NCI-H2171 (cell line): ENCODE data around the gene AGMAT.
"Not testable (repeated sequence)": the region's sequence is repeated elsewhere in the genome, so short reads cannot be mapped to it uniquely, and the experiment has no call there.

Source experiments
- DNase-seq: peaks from one replicate; lab custom pipeline; 2025; lab: John Stamatoyannopoulos, UW

AGMAT gene

GRCh38 chr1:15610167-15610566, 25.3 kb upstream of the AGMAT start:
- no peak for DNase-seq

DNA sequence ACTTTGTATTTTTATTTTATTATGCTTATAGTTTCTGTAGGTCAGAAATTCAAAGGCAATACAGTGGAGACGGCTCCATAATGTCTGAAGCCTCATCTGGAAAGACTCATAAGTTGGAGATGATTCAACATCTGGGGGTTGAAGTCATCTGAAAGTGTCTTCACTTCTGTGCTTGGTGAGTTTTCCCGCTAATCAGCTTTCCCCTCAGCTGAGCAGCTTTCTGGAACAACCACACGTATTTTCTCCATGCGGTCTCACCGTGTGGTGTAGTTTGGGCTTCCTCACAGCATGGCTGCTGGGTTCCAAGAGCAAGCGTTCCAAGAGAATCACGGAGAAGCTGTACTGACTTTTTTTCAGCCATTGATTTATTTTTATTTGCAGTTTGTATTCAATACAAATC, 24.8 kb upstream of the AGMAT start:
- no peak for DNase-seq

GRCh38 chr1:15605398-15606383, 20.8 kb upstream of the AGMAT start:
- DNase-seq, result no peak

GRCh38 chr1:15604400-15604799, 19.5 kb upstream of the AGMAT start:
- DNase-seq, result not testable (repeated sequence)

GRCh38 chr1:15603966-15604282, 19.1 kb upstream of the AGMAT start:
- DNase-seq, result not testable (repeated sequence)

- peak; percentile 98 for DNase-seq
These were observed 18.5 kb upstream of the AGMAT start for GRCh38 chr1:15603050-15603965.

GRCh38 chr1:15598436-15598835, 13.6 kb upstream of the AGMAT start:
- DNase-seq, result no peak

- no peak for DNase-seq
These were observed 11.2 kb upstream of the AGMAT start for GRCh38 chr1:15595809-15596617.

GRCh38 chr1:15592285-15592684, 7.4 kb upstream of the AGMAT start:
- DNase-seq, result peak; percentile 28

GRCh38 chr1:15583016-15583706, 1.7 kb downstream of the AGMAT start:
- DNase-seq, result no peak

DNA sequence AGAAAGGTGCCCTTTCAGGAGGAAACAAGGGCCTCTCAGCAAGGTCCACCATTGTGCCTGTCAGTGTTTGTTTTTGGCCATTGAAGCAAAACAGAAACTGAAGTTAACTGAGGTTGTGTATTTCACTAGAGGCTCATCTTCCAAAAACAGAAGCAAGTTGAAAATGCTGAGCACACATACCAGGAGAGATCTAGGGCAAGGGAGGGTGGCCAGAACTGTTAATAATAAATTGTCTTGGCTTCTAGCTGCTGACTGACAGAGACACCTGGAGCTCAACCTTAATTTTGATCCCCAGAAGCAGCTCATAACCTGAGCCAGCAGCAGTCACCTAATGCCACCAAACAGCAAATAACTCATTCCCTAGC, 5.2 kb downstream of the AGMAT start:
- no peak for DNase-seq

GRCh38 chr1:15578921-15579682, 5.7 kb downstream of the AGMAT start:
- no peak for DNase-seq

DNA sequence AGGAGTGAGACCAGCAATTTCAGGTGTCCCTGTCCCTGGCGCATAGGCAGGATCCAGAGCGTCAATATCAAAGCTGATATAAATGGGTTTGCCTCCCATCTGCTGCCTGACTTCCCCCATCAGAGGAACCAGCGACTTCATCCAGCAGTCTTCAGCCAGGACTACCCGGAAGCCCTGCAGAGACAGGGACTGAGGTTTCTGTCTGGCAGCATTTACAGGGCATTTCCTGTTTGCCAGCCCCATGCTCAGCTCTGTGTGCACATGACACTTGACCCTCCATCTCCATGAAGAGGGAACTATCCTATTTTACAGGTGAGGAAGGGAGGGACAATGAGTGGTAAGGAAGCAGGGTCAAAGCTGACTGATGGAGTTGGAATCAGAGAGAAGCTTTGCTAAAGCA, 7.2 kb downstream of the AGMAT start:
- no peak for DNase-seq

- DNase-seq, result no peak
These were observed 9.2 kb downstream of the AGMAT start for GRCh38 chr1:15575549-15576150.

- no peak for DNase-seq
These were observed 10.1 kb downstream of the AGMAT start for GRCh38 chr1:15574741-15575140.

- no peak for DNase-seq
These were observed 11.4 kb downstream of the AGMAT start for GRCh38 chr1:15573477-15573876.

- DNase-seq, result no peak
These were observed 13.6 kb downstream of the AGMAT start for GRCh38 chr1:15571266-15571665.

- DNase-seq, result no peak
These were observed 14.0 kb downstream of the AGMAT start for GRCh38 chr1:15570861-15571260.

DNA sequence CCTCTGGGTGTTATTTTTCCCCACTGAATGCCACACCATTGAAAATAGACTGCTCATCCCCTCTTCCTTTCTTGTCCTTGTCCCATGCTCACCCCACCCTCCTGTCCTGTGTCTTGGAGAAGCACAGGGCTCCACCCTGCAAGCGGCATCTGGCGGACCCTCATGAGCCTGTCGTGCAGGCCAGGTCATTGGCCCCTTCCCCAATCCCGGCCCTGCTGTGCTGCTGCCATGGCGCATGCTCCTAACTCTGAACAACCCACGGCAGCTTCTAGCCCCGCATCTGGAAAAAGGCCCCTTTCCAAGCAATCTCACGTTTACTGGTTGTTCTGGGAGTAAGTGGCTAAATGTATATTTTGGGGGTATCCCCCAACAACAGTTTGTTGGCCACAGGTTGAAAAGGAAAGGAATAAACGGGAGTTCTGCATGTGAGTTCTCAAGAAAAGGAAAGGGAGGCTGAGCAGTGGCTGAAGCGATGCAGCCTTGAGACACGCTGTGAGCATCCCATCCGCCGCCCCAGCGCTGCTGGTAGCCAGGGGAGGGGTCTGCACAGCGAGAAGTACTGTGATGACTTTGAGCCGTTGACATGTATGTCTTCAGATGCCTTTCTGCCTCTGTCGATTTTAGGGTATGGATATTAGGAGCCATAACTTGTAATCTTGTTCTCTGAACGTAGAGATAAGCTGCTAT, 16.3 kb downstream of the AGMAT start:
- no peak for DNase-seq
